GM06990 (cell line): ENCODE measurements around the gene MAP1LC3A.

Experiments used
- DNase-seq: peaks from one replicate; pipeline ENCODE4 v3.0.0-alpha.2; 2011; ENCODE audit not compliant: insufficient read length; ENCODE audit errors: extremely low read depth
- H3K27me3 ChIP-seq: replicated peaks from 2 replicates; pipeline ENCODE4 v1.6.0; 2011; ENCODE audit warnings: low read length; ENCODE audit not compliant: control insufficient read depth, insufficient read depth
- H3K36me3 ChIP-seq: 2 replicates; pipeline ENCODE4 v1.5.1; 2011; ENCODE audit warnings: low read length; ENCODE audit not compliant: control insufficient read depth, insufficient read depth
- H3K4me3 ChIP-seq: replicated peaks from 2 replicates; pipeline ENCODE4 v1.5.1; 2011; ENCODE audit warnings: low read depth, mild to moderate bottlenecking, control low read depth, low read length
- CTCF ChIP-seq: IDR thresholded peaks from 2 replicates; pipeline ENCODE4 v1.5.1; 2011; ENCODE audit warnings: low read length, control low read depth, mild to moderate bottlenecking, inconsistent platforms; ENCODE audit not compliant: insufficient read depth, poor library complexity, severe bottlenecking

Gene MAP1LC3A

GRCh38 chr20:34571753-34572152 is 13.2 kb downstream of the MAP1LC3A start:
- Histone ChIP-seq H3K4me3 (no peak overlapping the region), H3K27me3 (no peaks in the 10 kb centered on the region), H3K36me3 (peaks cover 8% of the 10 kb centered on the region)
- TF ChIP-seq CTCF, result no peak
- no peak for DNase-seq

- Histone ChIP-seq H3K4me3 (no peak overlapping the region), H3K36me3 (peaks cover 5% of the 10 kb centered on the region), H3K27me3 (no peaks in the 10 kb centered on the region)
- DNase-seq, result no peak
- no peak for TF ChIP-seq CTCF
Observed at GRCh38 chr20:34573541-34574300, 15.2 kb downstream of the MAP1LC3A start.

GRCh38 chr20:34574426-34574825 is 15.9 kb downstream of the MAP1LC3A start:
- DNase-seq, result no peak
- no peak for TF ChIP-seq CTCF
- Histone ChIP-seq H3K36me3 (peaks cover 3% of the 10 kb centered on the region; the same call in 1 of the 2 replicates), H3K27me3 (no peaks in the 10 kb centered on the region), H3K4me3 (no peak overlapping the region)

GRCh38 chr20:34574861-34575260 is 16.3 kb downstream of the MAP1LC3A start:
- TF ChIP-seq CTCF, result no peak
- peaks cover 3% of the 10 kb centered on the region; the same call in 1 of the 2 replicates for H3K36me3 ChIP-seq
- H3K27me3 ChIP-seq, result no peaks in the 10 kb centered on the region
- DNase-seq, result no peak
- H3K4me3 ChIP-seq, result no peak overlapping the region

- TF ChIP-seq CTCF, result no peak
- Histone ChIP-seq H3K27me3 (no peaks in the 10 kb centered on the region), H3K4me3 (no peak overlapping the region), H3K36me3 (peaks cover 3% of the 10 kb centered on the region; the same call in 1 of the 2 replicates)
- no peak for DNase-seq
Observed at GRCh38 chr20:34575271-34575670, 16.8 kb downstream of the MAP1LC3A start.
